Gastroesophageal sphincter (tissue), 4 donors: ENCODE results near the gene CD55. TPM values are rescaled to one million over a fixed set of nuclear protein-coding genes. Genes with fewer than 3 reads are reported as not detected.

Experiments used
- ATAC-seq: fragments of 150-250 bp; one replicate; pipeline ENCODE4 v1.9.1; 2016; ENCODE audit warnings: mild to moderate bottlenecking, moderate library complexity
- H3K27ac ChIP-seq, 4 donors: fragments of 200-600 bp; sonication (generic) in 3 of 4; 1 replicate in 3 of 4; 2 replicates in 1 of 4; pipeline ENCODE4 v1.5.1; 2016 to 2019
- H3K27me3 ChIP-seq: fragments of 200-600 bp; sonication (generic); one replicate; pipeline ENCODE4 v1.5.1; 2019
- H3K36me3 ChIP-seq, 2 donors: fragments of 200-600 bp; sonication (generic); one replicate each; pipeline ENCODE4 v1.5.1; 2019; ENCODE audit warnings: control low read depth in 1 of 2
- H3K4me1 ChIP-seq, 3 donors: fragments of 200-600 bp; sonication (generic); 1 replicate in 2 of 3; 2 replicates in 1 of 3; pipeline ENCODE4 v1.5.1; 2016 to 2019; ENCODE audit warnings: control low read depth in 2 of 3
- H3K4me3 ChIP-seq, 2 donors: fragments of 200-600 bp; sonication (generic); one replicate each; pipeline ENCODE4 v1.5.1; 2019; ENCODE audit warnings: mild to moderate bottlenecking in 1 of 2, moderate library complexity in 1 of 2
- H3K9me3 ChIP-seq, 3 donors: fragments of 200-600 bp; sonication (generic); one replicate each; pipeline ENCODE4 v1.5.1; 2017 to 2019; ENCODE audit warnings: control low read depth in 2 of 3
- EP300 ChIP-seq: sonication (generic); formaldehyde crosslinking; IDR thresholded peaks from one replicate; pipeline ENCODE4 v1.6.1; 2017; ENCODE audit warnings: antibody characterized with exemption, mild to moderate bottlenecking
- POLR2A ChIP-seq, 2 donors: fragments of 450-650 bp; IDR thresholded peaks; one replicate each; pipeline ENCODE4 v1.6.1; 2017; ENCODE audit warnings: antibody characterized with exemption in 2 of 2, mild to moderate bottlenecking in 2 of 2, moderate library complexity in 1 of 2
- POLR2AphosphoS5 ChIP-seq: sonication (generic); formaldehyde crosslinking; IDR thresholded peaks from one replicate; pipeline ENCODE4 v1.6.1; 2017; ENCODE audit warnings: antibody characterized with exemption
- WGBS, 2 donors: methylation state at CpG; one replicate each; pipeline ENCODE4 v1.1.5; 2018; ENCODE audit warnings: low coverage in 1 of 2; 5-methylcytosine and 5-hydroxymethylcytosine counted together
- total RNA-seq, 4 donors: library from RNA; depleted of rRNA; stranded (reverse); fragments of >200 nt; gene quantifications; one replicate each; pipeline ENCODE4 v1.1.0, GENCODE V29; 2016
- TF ChIP-seq, protein P1 (sequence below), 4 experiments: fragments of 200-600 bp in 2 of 4; fragments of 450-650 bp in 2 of 4; sonication (generic) in 1 of 4; IDR thresholded peaks; one replicate each; pipeline ENCODE4 v1.5.1; 2017 to 2019; ENCODE audit warnings: antibody characterized with exemption in 4 of 4, mild to moderate bottlenecking in 2 of 4, moderate library complexity in 2 of 4

Gene CD55
- total RNA-seq, 4 donors from 2014 or later = 24.7 to 78.4 (median 41.5) TPM

DNA sequence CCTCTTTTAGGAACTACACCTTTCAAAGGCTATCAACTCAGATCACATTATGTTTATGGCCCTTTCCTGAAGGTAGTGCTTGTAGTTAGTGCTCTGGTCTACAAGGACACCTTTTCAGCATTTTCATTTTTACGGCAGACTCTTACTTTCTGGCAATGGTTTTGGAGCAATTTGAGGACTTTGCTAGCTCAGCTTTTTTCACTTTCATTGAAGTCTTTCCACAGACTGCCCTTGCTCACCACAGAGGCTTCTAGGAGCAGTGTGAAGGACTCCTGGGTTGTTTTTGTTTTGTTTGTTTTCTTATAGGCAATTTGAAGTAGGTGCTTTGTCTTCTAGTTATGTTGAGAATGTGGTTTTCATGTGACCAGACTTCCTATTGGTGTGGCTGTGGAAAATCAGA is 43.1 kb downstream of the CD55 start:
- TF ChIP-seq EP300 = no peak
- no peak for ATAC-seq
- peaks cover 0 to 41% of the 10 kb centered on the region in 2 donors for H3K36me3 ChIP-seq
- no peaks in the 10 kb centered on the region for H3K9me3 ChIP-seq
- no peaks in the 10 kb centered on the region for H3K4me1 ChIP-seq
- no peak overlapping the region for H3K4me3 ChIP-seq
- H3K27me3 ChIP-seq = no peaks in the 10 kb centered on the region
- 90 to 100% methylated on average over 1 of the region's 1 CpG for WGBS, 2 donors
- H3K27ac ChIP-seq = no peak overlapping the region

DNA sequence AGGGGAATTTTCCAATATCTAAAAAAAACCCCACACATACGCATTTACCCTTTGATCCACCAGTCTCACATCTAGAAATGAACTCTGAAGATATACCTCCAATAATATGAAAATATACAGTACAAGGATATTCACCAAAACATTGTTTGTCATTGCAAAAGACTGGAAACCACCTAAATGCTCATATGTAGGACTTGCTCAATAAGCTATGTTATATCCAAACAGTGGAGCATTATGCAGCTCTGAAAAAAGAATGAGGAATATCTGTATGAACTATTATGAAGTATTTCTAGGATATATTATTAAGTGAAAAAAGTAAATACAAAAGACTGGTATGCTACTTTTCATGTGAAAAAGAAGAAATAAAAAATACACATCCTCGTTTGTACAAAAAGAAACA is 43.6 kb downstream of the CD55 start:
- Histone ChIP-seq H3K9me3 (no peaks in the 10 kb centered on the region), H3K4me3 (no peak overlapping the region), H3K27me3 (no peaks in the 10 kb centered on the region), H3K36me3 (peaks cover 0 to 41% of the 10 kb centered on the region in 2 donors), H3K27ac (no peak overlapping the region), H3K4me1 (no peaks in the 10 kb centered on the region)
- TF ChIP-seq POLR2A (IDR thresholded peaks at IDR 0.05) = no peak
- no peak for TF ChIP-seq EP300
- ATAC-seq = no peak
- 88 to 94% methylated on average over 2 of the region's 2 CpGs for WGBS, 2 donors

DNA sequence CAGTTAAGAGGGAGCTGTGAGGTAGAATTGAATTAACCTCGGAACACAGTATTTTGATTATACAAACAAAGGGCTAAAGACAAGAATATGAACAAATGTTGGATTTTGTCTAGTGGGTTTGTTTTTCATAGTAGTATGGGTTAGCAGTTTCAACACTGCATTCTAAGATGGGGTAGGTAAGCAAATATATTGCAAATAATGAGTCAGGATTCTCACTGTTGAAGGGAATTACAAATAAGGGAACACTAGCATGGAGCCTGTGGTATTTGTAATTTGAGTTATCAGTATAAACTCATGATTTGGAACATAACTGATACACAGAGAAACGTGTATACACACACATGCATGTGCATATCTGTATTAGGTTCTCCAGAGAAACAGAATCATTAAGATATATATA is 44.5 kb downstream of the CD55 start:
- Histone ChIP-seq H3K4me3 (no peak overlapping the region), H3K27ac (no peak overlapping the region), H3K9me3 (no peaks in the 10 kb centered on the region), H3K4me1 (no peaks in the 10 kb centered on the region), H3K36me3 (peaks cover 0 to 41% of the 10 kb centered on the region in 2 donors), H3K27me3 (no peaks in the 10 kb centered on the region)
- no peak for ATAC-seq
- TF ChIP-seq POLR2AphosphoS5 (no peak), EP300 (no peak), POLR2A (IDR thresholded peaks at IDR 0.05) (no peak)
- TF ChIP-seq, protein P1, sequence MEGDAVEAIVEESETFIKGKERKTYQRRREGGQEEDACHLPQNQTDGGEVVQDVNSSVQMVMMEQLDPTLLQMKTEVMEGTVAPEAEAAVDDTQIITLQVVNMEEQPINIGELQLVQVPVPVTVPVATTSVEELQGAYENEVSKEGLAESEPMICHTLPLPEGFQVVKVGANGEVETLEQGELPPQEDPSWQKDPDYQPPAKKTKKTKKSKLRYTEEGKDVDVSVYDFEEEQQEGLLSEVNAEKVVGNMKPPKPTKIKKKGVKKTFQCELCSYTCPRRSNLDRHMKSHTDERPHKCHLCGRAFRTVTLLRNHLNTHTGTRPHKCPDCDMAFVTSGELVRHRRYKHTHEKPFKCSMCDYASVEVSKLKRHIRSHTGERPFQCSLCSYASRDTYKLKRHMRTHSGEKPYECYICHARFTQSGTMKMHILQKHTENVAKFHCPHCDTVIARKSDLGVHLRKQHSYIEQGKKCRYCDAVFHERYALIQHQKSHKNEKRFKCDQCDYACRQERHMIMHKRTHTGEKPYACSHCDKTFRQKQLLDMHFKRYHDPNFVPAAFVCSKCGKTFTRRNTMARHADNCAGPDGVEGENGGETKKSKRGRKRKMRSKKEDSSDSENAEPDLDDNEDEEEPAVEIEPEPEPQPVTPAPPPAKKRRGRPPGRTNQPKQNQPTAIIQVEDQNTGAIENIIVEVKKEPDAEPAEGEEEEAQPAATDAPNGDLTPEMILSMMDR (IDR thresholded peaks at IDR 0.05) = no peak
- 82 to 93% methylated on average over 2 of the region's 2 CpGs for WGBS, 2 donors

DNA sequence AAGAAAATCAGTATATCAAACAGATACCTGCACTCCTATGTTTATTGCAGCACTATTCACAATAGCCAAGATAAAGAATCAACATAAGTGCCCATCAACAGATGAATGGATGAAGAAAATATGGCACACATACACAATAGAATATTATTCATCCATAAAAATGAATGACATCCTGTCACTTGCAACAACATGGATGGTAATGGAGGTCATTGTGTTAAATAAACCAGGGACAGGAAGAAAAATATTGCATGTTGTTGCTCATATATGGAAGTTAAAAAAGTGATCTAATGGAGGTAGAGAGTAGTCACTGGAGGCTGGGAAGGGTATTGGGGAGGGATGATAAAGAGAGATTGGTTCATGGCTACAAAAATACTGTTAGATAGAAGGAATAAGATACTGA is 67.2 kb downstream of the CD55 start:
- TF ChIP-seq EP300 = no peak
- TF ChIP-seq POLR2A (IDR thresholded peaks at IDR 0.05) = no peak
- TF ChIP-seq, protein P1 (IDR thresholded peaks at IDR 0.05) = no peak
- TF ChIP-seq POLR2AphosphoS5 = no peak
- Histone ChIP-seq H3K9me3 (peaks cover 0 to 7% (median 0%) of the 10 kb centered on the region in 3 donors), H3K36me3 (no peaks in the 10 kb centered on the region), H3K27ac (no peak overlapping the region), H3K4me1 (no peaks in the 10 kb centered on the region), H3K27me3 (no peaks in the 10 kb centered on the region), H3K4me3 (no peak overlapping the region)
- ATAC-seq = no peak

DNA sequence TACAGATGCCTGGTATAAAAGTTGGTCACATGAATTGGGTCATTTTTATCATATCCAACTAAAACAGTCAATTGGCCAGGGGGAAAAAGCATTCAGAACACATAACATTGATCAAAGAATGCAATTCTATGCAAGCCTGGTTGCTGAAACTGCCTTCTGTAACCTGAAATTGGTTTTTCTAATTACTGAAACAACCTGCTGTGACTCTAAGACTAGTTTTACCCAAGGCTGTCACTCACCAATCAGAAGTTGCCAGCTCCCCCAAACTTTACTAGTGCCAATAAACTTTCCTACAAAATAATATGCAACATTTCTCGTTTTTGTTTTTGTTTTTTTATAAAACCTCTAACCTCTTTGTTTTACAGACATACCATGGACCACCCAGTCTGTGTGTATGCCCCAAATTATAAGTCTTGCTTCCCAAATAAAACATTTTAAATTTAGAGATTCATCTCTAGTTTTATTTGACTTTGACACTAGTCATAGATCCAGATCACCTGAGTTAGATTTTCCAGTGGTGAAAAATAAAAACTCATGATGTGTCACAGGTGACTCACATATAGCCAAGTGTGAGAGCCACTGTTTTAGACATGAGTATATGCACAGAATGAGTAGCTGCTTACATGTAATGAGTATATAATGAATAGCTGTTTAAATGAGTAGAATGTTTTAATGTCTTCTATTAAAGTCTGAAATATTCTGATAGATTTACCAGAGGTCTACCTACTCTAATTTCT is 68.4 kb downstream of the CD55 start:
- no peak for TF ChIP-seq POLR2A (IDR thresholded peaks at IDR 0.05)
- no peak for TF ChIP-seq POLR2AphosphoS5
- TF ChIP-seq EP300 = no peak
- TF ChIP-seq, protein P1 (IDR thresholded peaks at IDR 0.05) = no peak
- no peak for ATAC-seq

DNA sequence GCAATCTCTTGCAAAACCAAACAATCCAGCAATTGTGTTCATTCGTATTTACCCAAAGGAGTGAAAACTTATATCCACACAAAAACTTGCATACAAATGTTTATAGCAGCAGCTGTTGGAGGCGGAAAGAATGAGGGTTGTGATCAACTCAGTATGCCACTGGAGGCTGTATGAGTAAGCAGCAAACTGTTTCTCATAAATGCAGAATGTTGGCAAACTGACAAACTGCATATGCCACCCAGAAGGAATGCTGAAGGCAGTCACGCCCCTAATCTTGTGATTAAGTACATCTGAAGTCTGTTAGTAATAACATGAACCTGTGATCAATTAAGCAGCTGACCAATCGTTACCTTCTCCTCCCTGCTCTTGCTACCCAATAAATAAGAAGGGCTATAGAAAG is 72.1 kb downstream of the CD55 start:
- 0 to 47% methylated on average over 1 to 4 of the region's 4 CpGs for WGBS, 2 donors
- no peak overlapping the region for H3K27ac ChIP-seq

More for the DNA sequence above, 68.4 kb downstream of the CD55 start:
- WGBS, 2 donors = 20 to 62% methylated on average over 1 of the region's 1 CpG
- H3K4me3 ChIP-seq = no peak overlapping the region
- no peak overlapping the region for H3K27ac ChIP-seq
- H3K36me3 ChIP-seq = no peaks in the 10 kb centered on the region
- no peaks in the 10 kb centered on the region for H3K4me1 ChIP-seq
- H3K27me3 ChIP-seq = no peaks in the 10 kb centered on the region
- H3K9me3 ChIP-seq = peaks cover 0 to 7% (median 0%) of the 10 kb centered on the region in 3 donors

More for the DNA sequence above, 72.1 kb downstream of the CD55 start:
- Histone ChIP-seq H3K9me3 (no peaks in the 10 kb centered on the region), H3K36me3 (no peaks in the 10 kb centered on the region), H3K4me1 (no peaks in the 10 kb centered on the region), H3K27me3 (no peaks in the 10 kb centered on the region), H3K4me3 (no peak overlapping the region)
- no peak for ATAC-seq
- TF ChIP-seq, protein P1 (IDR thresholded peaks at IDR 0.05) = no peak
- TF ChIP-seq POLR2AphosphoS5 (no peak), EP300 (no peak), POLR2A (IDR thresholded peaks at IDR 0.05) (no peak)
